ENCODE data around the gene RANBP17. TPM values are rescaled to one million over a fixed set of nuclear protein-coding genes. Genes with fewer than 3 reads are reported as not detected.

Gene RANBP17
- total and polyA plus RNA-seq, 9 of the 15 experiments (the other 6 are each of a cell fraction or from before 2014, with no cell fraction given) = not detected

GRCh38 chr5:170937072-170937471, 75.3 kb downstream of the RANBP17 start:
- Histone ChIP-seq H2AFZ (ENCODE audit: low read depth, low read length) (no peak overlapping the region), H3K36me3 (ENCODE audit: control insufficient read depth, insufficient read depth, low read length) (no peaks in the 10 kb centered on the region), H4K20me1 (replicated peaks; ENCODE audit: control insufficient read depth, insufficient read depth, low read length) (no peaks in the 10 kb centered on the region), H3K27me3 (ENCODE audit: control insufficient read depth in 2 of 2, insufficient read depth in 2 of 2, low read length in 2 of 2) (no peaks in the 10 kb centered on the region), H3K79me2 (ENCODE audit: control insufficient read depth, insufficient read depth, low read length) (no peaks in the 10 kb centered on the region), H3K9me3 (replicated peaks; ENCODE audit: control insufficient read depth, insufficient read depth, low read depth, low read length) (no peaks in the 10 kb centered on the region), H3K9me1 (ENCODE audit: control insufficient read depth, insufficient read depth, low read length) (no peaks in the 10 kb centered on the region), H3K4me3 (no peak overlapping the region), H3K4me1 (replicated peaks in 1 of 2; ENCODE audit: control insufficient read depth in 2 of 2, insufficient read depth in 2 of 2, low read length in 2 of 2) (no peaks in the 10 kb centered on the region), H3K27ac (ENCODE audit: extremely low read depth, low read depth, low read length) (no peak overlapping the region), H3K4me2 (ENCODE audit: insufficient read depth, low read length) (no peak overlapping the region), H3K9ac (ENCODE audit: insufficient read depth in 1 of 2, low read depth in 2 of 2, low read length in 2 of 2) (no peak overlapping the region)
- ATAC-seq = no peak
- TF ChIP-seq, protein P1, sequence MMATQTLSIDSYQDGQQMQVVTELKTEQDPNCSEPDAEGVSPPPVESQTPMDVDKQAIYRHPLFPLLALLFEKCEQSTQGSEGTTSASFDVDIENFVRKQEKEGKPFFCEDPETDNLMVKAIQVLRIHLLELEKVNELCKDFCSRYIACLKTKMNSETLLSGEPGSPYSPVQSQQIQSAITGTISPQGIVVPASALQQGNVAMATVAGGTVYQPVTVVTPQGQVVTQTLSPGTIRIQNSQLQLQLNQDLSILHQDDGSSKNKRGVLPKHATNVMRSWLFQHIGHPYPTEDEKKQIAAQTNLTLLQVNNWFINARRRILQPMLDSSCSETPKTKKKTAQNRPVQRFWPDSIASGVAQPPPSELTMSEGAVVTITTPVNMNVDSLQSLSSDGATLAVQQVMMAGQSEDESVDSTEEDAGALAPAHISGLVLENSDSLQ (IDR thresholded peaks at IDR 0.05) = no peak
- TF ChIP-seq HNRNPH1 (optimal IDR thresholded peaks at IDR 0.05; ENCODE audit: low read depth, low read length) (no peak), SMAD4 (CRISPR knock-in tag; conservative IDR thresholded peaks at IDR 0.05) (no peak), ETV1 (tag; conservative IDR thresholded peaks at IDR 0.05; ENCODE audit: low read depth) (no peak), RHOXF2B (CRISPR knock-in tag; conservative IDR thresholded peaks at IDR 0.05) (no peak), ZNF408 (CRISPR knock-in tag; IDR thresholded peaks at IDR 0.05; ENCODE audit: low read depth) (no peak), MCM2 (IDR thresholded peaks at IDR 0.05; ENCODE audit: low read depth) (no peak), ZNF384 (IDR thresholded peaks at IDR 0.05; ENCODE audit: low read depth, low read length) (no peak), FOSL1 (tag; conservative IDR thresholded peaks at IDR 0.05) (no peak), NFYB (IDR thresholded peaks at IDR 0.05; ENCODE audit: extremely low read depth, insufficient read length) (no peak)
- TF ChIP-seq, protein P2, sequence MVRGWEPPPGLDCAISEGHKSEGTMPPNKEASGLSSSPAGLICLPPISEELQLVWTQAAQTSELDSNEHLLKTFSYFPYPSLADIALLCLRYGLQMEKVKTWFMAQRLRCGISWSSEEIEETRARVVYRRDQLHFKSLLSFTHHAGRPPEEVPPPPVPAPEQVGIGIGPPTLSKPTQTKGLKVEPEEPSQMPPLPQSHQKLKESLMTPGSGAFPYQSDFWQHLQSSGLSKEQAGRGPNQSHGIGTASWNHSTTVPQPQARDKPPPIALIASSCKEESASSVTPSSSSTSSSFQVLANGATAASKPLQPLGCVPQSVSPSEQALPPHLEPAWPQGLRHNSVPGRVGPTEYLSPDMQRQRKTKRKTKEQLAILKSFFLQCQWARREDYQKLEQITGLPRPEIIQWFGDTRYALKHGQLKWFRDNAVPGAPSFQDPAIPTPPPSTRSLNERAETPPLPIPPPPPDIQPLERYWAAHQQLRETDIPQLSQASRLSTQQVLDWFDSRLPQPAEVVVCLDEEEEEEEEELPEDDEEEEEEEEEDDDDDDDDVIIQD (CRISPR knock-in tag; IDR thresholded peaks at IDR 0.05) = no peak
- intact Hi-C loops (cut with micrococcal nuclease) (no loop called here), in situ Hi-C loops (cut with MboI) (no loop called here)
- BruUV-seq (replicated peaks) = no TSS peak
- CTCF ChIA-PET (ENCODE audit: low intra/inter-chr PET ratio) = no interaction called here
- POLR2A ChIA-PET = no interaction called here
- no peak for FAIRE-seq
- no peak for DNase-seq (ENCODE audit: extremely low read depth in 1 of 4, low spot score in 3 of 4)

Measured in K562 (cell line).